HG03139 (cell line): ENCODE results near the gene BCAS3.
"Not testable (repeated sequence)": the region's sequence is repeated elsewhere in the genome, so short reads cannot be mapped to it uniquely, and the experiment has no call there.

Experiments
- ATAC-seq: cut with Tn5 transposase; IDR thresholded peaks from one replicate; pipeline ENCODE4 v1.9.1; 2021; ENCODE audit not compliant: unreplicated experiment

The BCAS3 gene

DNA sequence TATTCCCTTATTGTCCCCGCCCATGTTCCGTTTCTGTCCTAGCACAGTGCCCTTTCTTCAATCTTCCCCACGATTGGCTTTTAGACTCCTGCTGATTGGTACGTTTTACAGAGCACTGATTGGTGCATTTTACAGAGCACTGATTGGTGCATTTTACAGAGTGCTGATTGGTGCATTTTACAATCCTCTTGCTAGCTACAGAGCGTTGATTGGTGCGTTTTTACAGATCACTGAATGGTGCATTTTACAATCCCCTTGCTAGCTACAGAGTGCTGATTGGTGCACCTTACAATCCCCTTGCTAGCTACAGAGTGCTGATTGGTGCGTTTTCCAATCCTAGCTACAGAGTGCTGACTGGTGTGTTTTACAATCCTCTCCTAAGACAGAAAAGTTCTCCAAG, 3.0 kb upstream of the BCAS3 start:
- not testable (repeated sequence) for ATAC-seq

DNA sequence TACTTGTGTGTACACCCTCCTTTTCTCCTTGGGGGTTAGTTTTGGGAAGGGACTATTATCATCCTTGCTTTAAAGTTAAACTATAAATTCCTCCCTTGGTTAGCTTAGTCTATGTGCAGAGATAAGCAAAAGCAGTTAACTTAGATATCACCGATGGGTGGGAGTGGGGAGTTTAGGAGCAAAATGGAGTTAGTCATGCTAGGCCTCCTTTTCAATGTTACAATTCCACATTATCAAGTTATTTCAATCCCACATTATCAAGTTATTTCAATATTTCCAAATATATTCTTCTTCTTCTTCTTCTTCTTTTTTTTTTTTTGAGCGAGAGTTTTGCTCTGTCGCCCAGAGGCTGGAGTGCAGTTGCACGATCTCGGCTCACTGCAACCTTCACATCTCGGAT, 1.7 kb upstream of the BCAS3 start:
- ATAC-seq: no peak

DNA sequence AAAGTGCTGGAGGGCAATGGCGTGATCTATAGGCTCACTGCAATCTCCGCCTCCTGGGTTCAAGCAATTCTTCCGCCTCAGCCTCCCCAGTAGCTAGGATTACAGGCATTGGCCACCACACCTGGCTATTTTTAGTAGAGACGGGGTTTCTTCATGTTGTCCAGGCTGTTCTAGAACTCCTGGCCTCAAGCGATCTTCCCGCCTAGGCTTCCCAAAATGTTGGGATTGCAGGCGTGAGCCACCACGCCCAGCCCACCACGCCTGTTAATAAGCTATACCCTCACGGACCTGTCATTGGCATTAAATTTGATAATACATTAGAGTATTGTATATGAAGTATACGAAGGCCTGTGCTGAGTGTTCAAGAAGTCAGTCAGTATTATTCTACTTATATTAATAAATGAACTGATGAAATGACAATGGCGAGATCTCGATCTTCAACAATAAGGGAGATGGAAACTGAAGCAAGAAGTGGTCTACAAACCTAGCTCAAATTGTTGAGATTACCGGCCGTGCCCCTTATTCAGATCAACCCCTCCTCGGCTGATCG, 818 bp upstream of the BCAS3 start:
- no peak for ATAC-seq

DNA sequence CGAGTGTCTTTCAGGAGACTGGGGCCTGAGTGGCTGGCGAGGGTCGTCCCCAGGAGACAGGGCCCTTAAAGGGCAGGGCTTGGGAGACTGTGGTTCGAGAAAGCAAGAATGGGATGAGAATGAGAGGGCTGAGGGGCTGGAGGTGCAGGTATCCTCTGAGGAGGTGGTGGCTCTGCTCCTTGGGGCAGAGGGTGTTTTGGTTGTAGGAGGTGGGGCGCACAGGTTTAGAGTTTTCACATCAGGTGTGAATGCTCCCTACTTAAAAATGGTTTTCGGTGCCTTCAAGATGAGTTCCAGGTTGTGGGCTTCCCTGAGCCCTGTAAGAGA, 430 bp downstream of the BCAS3 start:
- no peak for ATAC-seq

DNA sequence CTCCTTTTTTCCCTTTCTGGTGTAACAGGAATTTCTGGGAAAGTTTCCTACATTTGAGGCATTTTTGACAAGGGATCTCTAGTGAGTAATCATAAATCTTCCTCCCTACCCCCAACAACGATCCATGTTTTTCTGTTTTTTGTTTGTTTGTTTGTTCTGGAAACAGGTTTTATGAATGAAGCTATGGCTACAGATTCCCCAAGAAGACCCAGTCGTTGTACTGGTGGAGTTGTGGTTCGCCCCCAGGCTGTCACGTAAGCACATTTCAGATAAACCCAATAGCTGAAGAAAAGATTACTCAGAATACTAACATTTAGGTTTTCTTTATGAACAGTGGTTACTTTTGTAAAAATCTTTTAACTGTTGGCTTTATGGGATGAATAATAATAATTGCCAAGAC, 1.6 kb downstream of the BCAS3 start:
- no peak for ATAC-seq

DNA sequence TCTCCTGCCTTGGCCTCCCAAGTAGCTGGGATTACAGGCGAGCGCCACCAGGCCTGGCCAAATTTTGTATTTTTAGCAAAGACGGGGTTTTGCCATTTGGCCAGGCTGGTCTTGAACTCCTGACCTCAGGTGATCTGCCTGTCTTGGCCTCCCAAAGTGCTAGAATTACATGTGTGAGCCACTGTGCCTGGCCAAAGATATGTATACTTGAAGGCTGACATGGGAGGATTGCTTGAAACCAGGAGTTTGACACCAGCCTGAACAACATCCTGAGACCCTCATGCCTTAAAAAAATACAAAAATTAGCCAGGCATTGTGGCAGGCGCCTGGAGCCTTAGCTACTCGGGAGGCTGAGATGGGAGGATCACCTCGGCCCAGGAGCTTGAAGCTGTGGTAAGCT, 3.1 kb downstream of the BCAS3 start:
- ATAC-seq: no peak

DNA sequence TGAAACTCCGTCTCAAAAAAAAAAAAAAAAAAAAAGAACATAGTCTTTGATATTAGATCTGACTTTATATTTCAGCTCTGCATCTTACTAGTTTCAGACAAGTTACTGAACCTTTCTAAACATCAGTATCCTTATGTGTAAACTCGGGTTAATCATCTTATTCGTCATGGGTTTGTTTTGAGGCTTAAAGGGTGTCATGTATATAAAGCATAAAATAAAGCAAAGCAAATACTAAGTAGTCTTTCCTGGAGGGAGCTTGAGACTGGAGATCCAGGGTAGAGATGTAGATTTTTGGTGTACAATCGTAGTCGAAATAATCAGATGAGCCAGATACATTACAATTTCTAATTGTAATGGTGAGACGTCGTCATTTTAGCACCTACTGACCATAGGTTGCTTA, 7.8 kb downstream of the BCAS3 start:
- no peak for ATAC-seq

DNA sequence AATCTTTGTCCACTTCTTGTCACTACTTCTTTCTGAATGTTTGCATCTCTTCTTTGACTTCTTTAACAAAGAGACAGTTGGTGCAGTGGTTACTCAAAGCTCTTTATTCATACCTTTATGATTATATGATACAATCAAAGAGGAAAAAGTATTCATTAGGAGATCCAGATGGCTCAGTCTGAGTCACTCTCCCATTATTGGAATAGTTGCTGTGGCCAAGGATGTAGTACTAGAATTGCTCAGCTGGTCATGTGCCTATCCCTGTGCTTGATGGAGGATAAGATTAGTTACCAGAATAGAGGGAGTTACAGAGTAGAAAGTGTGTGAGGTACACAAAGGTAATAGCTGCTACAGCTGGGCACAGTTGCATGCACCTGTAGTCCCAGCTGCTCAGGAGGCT, 18.3 kb downstream of the BCAS3 start:
- ATAC-seq: no peak

DNA sequence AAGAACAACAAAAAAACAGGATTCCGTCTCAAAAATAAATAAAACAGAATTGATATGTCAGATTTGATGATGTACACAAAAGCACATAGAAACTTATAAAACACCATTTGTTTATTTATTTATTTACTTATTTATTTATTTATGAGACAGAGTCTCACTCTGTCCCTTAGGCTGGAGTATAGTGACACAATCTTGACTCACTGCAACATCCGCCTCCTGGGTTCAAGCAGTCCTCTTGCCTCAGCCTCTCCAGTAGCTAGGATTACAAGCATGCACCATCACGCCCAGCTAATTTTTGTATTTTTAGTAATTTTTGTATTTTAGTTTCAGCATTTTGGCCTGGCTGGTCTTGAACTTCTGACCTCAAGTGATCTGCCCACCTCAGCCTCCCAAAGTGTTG, 21.4 kb downstream of the BCAS3 start:
- no peak for ATAC-seq

DNA sequence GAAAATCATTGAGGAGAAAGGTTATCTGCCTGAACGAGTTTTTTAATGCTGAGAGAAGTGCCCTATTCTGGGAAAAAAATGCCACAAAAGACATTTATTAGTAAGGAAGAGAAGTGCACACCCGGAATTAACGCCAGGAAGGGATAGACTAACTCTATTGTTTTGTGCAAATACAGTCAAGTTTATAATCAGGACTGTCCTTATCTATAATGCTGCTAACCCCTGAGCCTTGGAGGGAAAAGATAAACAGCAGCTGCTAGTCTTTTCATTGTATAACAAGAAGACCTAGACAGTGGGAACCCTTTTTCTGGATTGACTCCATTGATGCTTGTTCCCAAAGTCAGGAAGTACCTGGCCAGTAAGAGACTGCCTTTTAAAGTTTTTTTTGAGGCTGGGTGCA, 26.5 kb downstream of the BCAS3 start:
- ATAC-seq: no peak

DNA sequence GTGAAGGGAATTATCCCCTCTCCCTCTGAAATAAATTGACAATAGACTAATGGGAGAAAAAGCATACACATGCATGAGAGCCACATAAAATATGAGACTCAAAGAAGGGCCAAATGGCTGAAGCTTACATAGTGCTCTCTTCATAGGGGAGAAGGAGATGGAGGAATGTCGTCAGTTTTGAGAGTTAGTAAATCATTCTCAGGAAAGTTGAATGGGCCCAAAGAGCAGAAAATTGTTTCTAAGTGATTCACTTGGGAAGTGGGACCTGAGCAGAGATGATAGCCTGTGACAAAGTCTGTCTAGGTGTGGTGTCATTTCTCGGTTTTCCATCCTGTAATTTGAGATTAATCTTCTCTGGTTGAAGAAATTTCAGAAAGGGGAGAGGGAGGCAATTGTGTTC, 35.0 kb downstream of the BCAS3 start:
- ATAC-seq: no peak

DNA sequence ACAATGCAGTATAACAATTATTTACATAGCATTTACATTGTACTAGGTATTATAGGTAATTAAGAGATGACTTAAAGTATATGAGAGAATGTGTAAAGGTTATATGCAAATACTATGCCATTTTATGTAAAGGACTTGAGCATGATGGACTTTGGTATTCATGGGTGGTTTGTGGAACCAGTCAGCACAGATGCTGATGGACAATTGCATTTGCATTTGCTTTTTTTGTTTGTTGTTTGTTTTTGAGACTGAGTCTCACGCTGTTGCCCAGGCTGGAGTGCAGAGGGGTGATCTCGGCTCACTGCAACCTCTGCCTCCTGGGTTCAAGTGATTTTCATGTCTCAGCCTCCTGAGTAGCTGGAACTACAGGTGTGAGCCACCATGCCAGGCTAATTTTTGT, 36.0 kb downstream of the BCAS3 start:
- ATAC-seq: no peak

DNA sequence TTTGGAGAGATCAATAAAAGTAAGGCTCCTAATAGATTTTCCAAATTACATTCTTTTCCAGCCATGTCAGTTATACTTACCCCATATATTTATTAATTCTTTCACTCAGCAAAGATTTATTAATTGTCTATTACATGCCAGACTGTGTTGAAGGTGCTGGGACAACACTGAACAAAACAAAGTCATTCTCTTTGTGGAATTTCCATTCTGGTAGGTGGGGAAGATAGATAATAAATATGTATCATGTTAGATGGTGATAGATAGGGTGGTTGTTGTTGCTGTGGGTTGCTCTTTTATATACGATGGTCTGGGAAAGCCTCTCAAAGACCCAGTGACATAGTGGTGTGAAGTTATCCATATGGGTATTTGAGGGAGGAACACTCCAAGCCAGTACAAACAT, 39.1 kb downstream of the BCAS3 start:
- ATAC-seq: no peak

DNA sequence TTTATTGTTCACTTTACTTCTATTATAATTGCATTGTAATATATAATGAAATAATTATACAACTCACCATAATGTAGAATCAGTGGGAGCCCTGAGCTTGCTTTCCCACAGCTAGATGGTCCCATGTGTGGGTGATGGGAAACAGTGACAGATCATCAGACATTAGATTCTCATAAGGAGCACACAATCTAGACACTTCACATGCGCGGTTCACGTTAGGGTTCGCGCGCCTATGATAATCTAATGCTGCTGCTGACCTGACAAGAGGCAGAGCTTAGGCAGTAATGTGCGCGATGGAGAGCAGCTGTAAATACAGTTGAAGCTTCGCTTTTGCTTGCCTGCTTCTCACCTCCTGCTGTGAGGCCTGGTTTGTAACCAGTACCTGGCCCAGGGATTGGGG, 40.2 kb downstream of the BCAS3 start:
- ATAC-seq: no peak

DNA sequence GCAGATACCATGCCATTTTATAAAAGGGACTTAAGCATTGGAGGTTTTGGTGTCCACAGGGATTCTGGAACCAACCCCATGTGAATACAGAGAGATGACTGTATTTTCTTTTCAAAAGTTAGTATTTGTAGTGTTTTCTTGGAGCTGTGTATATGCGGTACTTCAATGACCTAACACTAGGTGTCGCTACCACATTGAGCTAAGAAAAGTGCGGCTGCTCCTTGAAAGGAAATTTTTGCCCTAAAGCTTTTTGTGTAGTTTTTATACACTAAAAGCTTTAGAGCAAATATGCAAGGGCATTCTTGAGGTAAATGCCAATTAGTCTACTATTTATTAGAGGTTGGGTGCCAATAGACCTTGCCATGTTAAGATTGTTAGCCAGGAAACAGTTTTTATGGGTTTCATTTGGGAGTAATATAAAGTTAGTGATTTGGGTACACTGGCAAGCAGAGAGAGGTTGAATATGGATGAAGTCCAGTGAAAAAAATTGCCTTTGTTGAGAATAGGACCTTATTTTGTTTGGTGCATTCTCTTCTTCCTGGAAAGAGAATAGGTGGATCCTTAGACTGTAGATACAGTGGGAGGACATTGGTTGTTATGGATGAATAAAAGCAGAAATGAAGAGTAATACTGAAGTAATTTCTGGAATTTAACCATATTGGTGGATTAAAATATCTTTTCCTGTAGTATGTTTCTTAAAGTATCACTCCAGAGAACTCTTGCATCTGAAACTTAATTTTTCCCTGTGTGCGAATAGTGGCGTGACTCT, 43.3 kb downstream of the BCAS3 start:
- ATAC-seq: no peak

DNA sequence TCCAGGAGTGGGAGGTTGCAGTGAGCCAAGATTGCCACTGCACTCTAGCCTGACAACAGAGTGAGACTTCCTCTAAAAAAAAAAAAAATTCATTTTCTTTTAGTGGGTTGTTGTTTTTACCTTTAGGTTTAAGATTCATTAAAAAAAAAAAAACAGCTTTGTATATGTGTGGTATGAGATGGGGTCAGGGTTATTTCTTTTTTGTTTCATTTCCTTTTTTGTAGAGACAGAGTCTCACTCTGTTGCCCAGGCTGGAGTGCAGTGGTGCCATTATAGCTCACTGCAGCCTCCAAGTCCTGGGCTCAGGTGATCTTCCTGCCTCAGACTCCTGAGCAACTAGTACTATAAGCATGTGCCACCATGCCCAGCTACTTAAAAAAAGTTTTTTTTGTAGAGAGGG, 47.0 kb downstream of the BCAS3 start:
- ATAC-seq: peak; percentile 53

DNA sequence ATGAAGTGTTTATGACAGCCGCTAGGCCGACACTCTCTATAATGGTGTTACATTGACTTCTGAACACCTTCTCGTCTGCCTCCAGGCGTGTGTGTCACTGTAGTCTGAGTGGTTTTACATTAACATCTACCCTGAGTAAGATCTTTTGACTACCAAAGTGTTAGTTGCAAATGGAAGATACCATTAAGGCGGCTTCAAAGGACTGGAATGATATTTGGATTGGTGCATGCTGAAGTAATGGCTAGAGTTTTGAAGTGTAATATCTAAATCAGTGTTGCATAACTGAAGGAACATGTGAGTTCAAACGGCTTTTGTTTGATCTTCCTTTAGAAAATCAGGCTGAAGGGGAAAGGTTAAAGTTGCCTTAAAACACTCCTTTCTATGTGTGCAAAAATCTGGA, 52.2 kb downstream of the BCAS3 start:
- no peak for ATAC-seq

DNA sequence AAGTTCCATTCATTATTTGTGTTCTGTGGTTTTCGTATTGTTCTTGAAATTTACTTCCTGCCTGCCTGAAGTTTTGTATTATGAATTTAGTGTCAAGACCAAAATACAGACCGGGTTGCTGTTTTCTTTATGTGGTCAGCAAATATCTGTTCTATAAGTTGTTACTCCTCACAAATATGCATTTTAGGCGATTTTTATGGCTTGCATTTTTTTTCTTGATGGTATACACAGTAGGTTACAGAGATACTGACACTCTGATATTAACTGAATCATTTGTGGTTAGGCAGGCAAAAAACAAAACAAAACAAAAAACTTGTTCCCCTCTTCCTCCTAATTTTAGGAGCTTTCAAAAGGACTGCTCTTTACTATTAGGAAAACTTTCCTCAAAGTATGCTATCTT, 52.6 kb downstream of the BCAS3 start:
- ATAC-seq: no peak

DNA sequence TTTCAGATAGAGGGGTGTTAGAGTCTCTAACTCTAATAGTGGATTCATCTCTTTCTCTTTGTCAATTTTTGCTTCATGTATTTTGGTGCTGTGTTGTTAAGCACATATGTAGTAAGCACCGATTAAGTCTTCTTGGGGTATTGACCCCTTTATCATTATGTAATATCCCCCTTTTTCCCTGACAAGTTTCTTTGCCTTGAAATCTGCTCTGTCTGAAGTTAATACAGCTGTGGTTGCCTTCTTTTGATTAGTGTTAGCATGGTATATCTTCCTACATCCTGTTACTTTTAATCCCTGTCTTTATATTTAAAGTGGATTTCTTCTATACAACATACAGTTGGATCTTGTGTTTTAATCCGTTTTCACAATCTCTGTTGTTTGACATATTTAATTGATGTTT, 60.6 kb downstream of the BCAS3 start:
- ATAC-seq: no peak

DNA sequence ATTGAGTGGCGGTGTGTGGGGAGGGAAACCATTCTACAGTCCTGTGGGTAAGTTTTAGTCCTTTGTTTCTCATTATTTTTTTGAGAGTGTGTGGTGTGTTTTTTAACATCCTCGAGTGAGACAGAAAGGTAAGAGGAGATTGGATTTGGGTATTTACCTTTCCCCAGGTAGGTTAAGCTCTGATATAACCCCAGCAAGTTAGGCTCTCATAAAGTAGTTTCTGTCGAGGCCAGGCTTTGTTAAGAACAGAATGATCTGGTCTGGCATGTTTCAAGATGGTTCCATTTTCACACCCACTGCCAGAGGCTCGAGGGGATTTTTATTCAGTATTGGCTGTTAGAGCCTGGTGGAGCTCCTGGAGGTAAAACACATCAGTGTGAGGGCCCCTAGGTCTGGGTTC, 62.9 kb downstream of the BCAS3 start:
- ATAC-seq: no peak

DNA sequence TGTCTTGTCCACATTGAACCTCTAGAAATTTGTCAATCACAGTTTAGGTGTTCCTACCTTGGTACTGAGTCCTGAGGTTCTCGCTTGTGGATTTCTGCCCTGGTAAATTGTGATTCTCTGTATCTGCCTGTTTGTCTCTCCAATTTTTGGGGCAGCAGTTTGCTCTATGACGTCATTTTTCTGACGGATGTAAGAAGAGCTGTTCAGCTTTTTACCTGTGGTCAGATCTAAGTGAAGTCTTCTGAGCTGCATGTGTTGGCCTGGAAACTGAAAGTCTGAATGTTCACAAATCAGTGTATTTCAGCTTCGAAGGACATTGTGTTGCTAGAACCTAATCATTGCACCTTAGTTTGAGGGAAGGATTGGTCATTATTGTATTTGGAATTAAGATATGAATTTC, 63.4 kb downstream of the BCAS3 start:
- no peak for ATAC-seq

DNA sequence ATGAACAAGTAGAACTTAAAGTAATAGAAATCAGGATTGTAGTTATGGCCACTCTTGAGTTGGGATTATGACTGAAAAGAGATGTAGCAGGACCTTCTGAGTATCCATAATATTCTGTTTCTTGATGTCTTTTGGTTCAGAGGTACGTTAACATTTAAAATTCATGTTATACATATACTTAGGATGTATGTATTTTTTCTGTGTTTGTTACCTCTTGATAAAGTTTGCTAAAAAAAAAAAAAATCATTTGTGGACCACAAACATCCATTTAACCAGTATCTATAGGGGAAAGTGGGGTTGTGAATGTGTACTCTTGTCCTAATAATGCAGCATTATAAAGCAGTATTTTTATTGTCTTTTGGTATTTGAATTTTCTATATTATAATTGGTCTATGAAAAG, 65.6 kb downstream of the BCAS3 start:
- no peak for ATAC-seq

DNA sequence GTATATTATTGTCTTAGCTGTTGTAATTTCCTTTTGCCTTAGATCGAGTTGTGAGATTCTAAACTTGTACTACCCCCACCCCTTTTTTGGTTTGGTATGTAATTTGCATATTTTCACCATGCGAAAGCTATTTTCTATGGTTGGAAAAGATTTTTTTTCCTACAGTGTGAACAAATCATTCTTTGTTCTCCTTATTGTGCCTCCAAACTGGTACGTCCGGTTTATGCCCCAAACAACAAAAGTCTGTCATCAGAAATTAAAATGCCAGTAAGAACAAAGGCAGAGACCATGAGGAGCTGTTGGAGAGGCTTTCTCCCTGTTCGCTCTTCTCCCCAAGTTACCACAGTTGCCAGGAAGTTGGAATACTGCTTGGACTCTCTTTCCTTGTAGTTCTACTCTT, 66.1 kb downstream of the BCAS3 start:
- no peak for ATAC-seq
